Ureter (tissue), 1 donor: Measurements from ENCODE around the gene BAIAP3. TPM values are rescaled to one million over a fixed set of nuclear protein-coding genes. Genes with fewer than 3 reads are reported as not detected.
"Not testable (repeated sequence)": the region's sequence is repeated elsewhere in the genome, so short reads cannot be mapped to it uniquely, and the experiment has no call there.

Experiments used
- DNase-seq: peaks from one replicate; pipeline ENCODE4 v3.0.0-alpha.2; 2020; ENCODE audit warnings: low spot score
- total RNA-seq: library from RNA; stranded (reverse); gene quantifications from one replicate; pipeline ENCODE4 v1.2.4, GENCODE V29; 2023
- donor health status: DM: yes; HTN: yes; CAD: no.

The BAIAP3 gene
- total RNA-seq, 1 donor from 2014 or later: 3.9 TPM

GRCh38 chr16:1315081-1316032 is 18.1 kb upstream of the BAIAP3 start:
- no peak for DNase-seq

GRCh38 chr16:1316033-1316405 is 17.4 kb upstream of the BAIAP3 start:
- DNase-seq: no peak

- no peak for DNase-seq
Measured at GRCh38 chr16:1317479-1318267, 15.8 kb upstream of the BAIAP3 start.

- no peak for DNase-seq
Measured at GRCh38 chr16:1318268-1318545, 15.2 kb upstream of the BAIAP3 start.

- no peak for DNase-seq
Measured at GRCh38 chr16:1319041-1319440, 14.4 kb upstream of the BAIAP3 start.

GRCh38 chr16:1320097-1320496 is 13.3 kb upstream of the BAIAP3 start:
- DNase-seq: no peak

- DNase-seq: no peak
Measured at GRCh38 chr16:1320658-1321240, 12.7 kb upstream of the BAIAP3 start.

GRCh38 chr16:1322407-1322806 is 11.0 kb upstream of the BAIAP3 start:
- no peak for DNase-seq

GRCh38 chr16:1323296-1324239 is 9.9 kb upstream of the BAIAP3 start:
- no peak for DNase-seq

GRCh38 chr16:1324286-1324826 is 9.1 kb upstream of the BAIAP3 start:
- DNase-seq: no peak

GRCh38 chr16:1325261-1325660 is 8.2 kb upstream of the BAIAP3 start:
- no peak for DNase-seq

- DNase-seq: no peak
Measured at GRCh38 chr16:1325673-1326371, 7.6 kb upstream of the BAIAP3 start.

- no peak for DNase-seq
Measured at GRCh38 chr16:1326391-1326790, 7.1 kb upstream of the BAIAP3 start.

GRCh38 chr16:1326946-1327618 is 6.4 kb upstream of the BAIAP3 start:
- DNase-seq: no peak

- DNase-seq: no peak
Measured at GRCh38 chr16:1327619-1327947, 5.9 kb upstream of the BAIAP3 start.

GRCh38 chr16:1328136-1328535 is 5.3 kb upstream of the BAIAP3 start:
- DNase-seq: not testable (repeated sequence)

GRCh38 chr16:1328961-1329360 is 4.5 kb upstream of the BAIAP3 start:
- not testable (repeated sequence) for DNase-seq

- no peak for DNase-seq
Measured at GRCh38 chr16:1330260-1330914, 3.1 kb upstream of the BAIAP3 start.

- no peak for DNase-seq
Measured at GRCh38 chr16:1330931-1331711, 2.3 kb upstream of the BAIAP3 start.
